GM21723 (cell line): ENCODE results near the gene HMX2.

ENCODE experiments used
- ATAC-seq: cut with Tn5 transposase; IDR thresholded peaks from one replicate; pipeline ENCODE4 v1.9.1; 2021; ENCODE audit warnings: mild to moderate bottlenecking, moderate library complexity; ENCODE audit not compliant: unreplicated experiment

Gene HMX2

GRCh38 chr10:123147635-123148413 lies at the start of gene HMX2:
Gene HMX2, plus strand, starts transcription at chr10:123148136. Its CDS starts 243 bp downstream, at chr10:123148379.
- no peak for ATAC-seq

GRCh38 chr10:123100030-123100762 lies 47.7 kb upstream of the HMX2 start:
- ATAC-seq: no peak

GRCh38 chr10:123101872-123102271 lies 46.1 kb upstream of the HMX2 start:
- ATAC-seq: no peak

GRCh38 chr10:123102673-123103072 lies 45.3 kb upstream of the HMX2 start:
- no peak for ATAC-seq

GRCh38 chr10:123103944-123104343 lies 44.0 kb upstream of the HMX2 start:
- no peak for ATAC-seq

GRCh38 chr10:123109466-123109865 lies 38.5 kb upstream of the HMX2 start:
- no peak for ATAC-seq

GRCh38 chr10:123117644-123118417 lies 30.1 kb upstream of the HMX2 start:
- ATAC-seq: no peak

- ATAC-seq: no peak
Observed at GRCh38 chr10:123119081-123119480, 28.9 kb upstream of the HMX2 start.

- no peak for ATAC-seq
Observed at GRCh38 chr10:123126246-123126645, 21.7 kb upstream of the HMX2 start.

- ATAC-seq: no peak
Observed at GRCh38 chr10:123129618-123130271, 18.2 kb upstream of the HMX2 start.

- peak; percentile 46 for ATAC-seq
Observed at GRCh38 chr10:123132576-123133477, 15.1 kb upstream of the HMX2 start.

- no peak for ATAC-seq
Observed at GRCh38 chr10:123133541-123134342, 14.2 kb upstream of the HMX2 start.

- no peak for ATAC-seq
Observed at GRCh38 chr10:123134343-123134914, 13.5 kb upstream of the HMX2 start.

GRCh38 chr10:123134915-123135414 lies 13.0 kb upstream of the HMX2 start:
- ATAC-seq: no peak

GRCh38 chr10:123135415-123136141 lies 12.4 kb upstream of the HMX2 start, which contains the start of gene HMX3:
Gene HMX3, plus strand, starts transcription at chr10:123135970. Its CDS starts 81 bp downstream, at chr10:123136051.
- no peak for ATAC-seq

GRCh38 chr10:123136221-123136805 lies 11.6 kb upstream of the HMX2 start:
- ATAC-seq: no peak
